ENCODE measurements around the gene SPAG16.

DNA sequence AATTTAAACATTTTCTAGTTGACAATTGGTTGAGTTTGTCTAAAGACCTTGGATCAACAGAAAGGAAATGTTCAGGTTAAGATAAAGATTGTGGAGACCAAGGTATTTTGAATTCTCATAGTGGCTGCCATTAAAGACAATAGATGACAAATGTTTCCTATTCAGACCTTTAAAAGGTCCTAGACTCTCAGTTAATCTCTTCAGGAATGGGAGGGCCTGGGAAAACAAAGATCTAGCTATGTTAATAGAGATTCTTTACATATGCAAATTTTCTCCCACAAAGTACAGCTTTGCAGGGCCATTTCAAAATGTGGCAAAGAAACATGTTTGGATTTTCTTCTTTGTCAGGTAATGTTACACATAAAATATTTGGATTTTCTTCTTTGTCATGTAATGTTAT lies 403.9 kb downstream of the SPAG16 start:
- TF ChIP-seq GATA3 (IDR thresholded peaks at IDR 0.05; ENCODE audit: low read depth, low read length) = no peak
- TF ChIP-seq GATA2 (IDR thresholded peaks at IDR 0.05; ENCODE audit: low read depth, low read length) = no peak

All from SH-SY5Y (cell line).